Breast epithelium (tissue), 4 donors: ENCODE results near the gene CASKIN1. TPM values are rescaled to one million over a fixed set of nuclear protein-coding genes. Genes with fewer than 3 reads are reported as not detected.

ENCODE experiments used
- DNase-seq, 2 donors: peaks; one replicate each; pipeline ENCODE4 v3.0.0-alpha.2; 2019; ENCODE audit warnings: low spot score in 2 of 2
- H3K27ac ChIP-seq, 2 donors: fragments of 200-600 bp; sonication (generic) in 1 of 2; one replicate each; pipeline ENCODE4 v1.5.1; 2016 to 2019; ENCODE audit warnings: mild to moderate bottlenecking in 1 of 2
- H3K27me3 ChIP-seq, 2 donors: fragments of 200-600 bp; sonication (generic) in 1 of 2; one replicate each; pipeline versions ENCODE4 v1.5.1 to v1.6.0; 2017 to 2019; ENCODE audit warnings: control low read depth in 1 of 2, mild to moderate bottlenecking in 1 of 2
- H3K36me3 ChIP-seq: fragments of 200-600 bp; one replicate; pipeline ENCODE4 v1.5.1; 2019
- H3K4me1 ChIP-seq, 2 donors: fragments of 200-600 bp; sonication (generic); one replicate each; pipeline ENCODE4 v1.5.1; 2016 to 2019; ENCODE audit warnings: control low read depth in 1 of 2
- H3K4me3 ChIP-seq, 3 donors: fragments of 200-600 bp; sonication (generic); 1 replicate in 2 of 3; 2 replicates in 1 of 3; pipeline ENCODE4 v1.5.1; 2016 to 2019; ENCODE audit warnings: mild to moderate bottlenecking in 3 of 3, moderate library complexity in 2 of 3
- H3K9me3 ChIP-seq, 2 donors: fragments of 200-600 bp; sonication (generic) in 1 of 2; one replicate each; pipeline ENCODE4 v1.5.1; 2016 to 2019; ENCODE audit warnings: control low read depth in 1 of 2
- POLR2A ChIP-seq: fragments of 450-650 bp; IDR thresholded peaks from one replicate; pipeline ENCODE4 v1.6.1; 2016; ENCODE audit warnings: antibody characterized with exemption, mild to moderate bottlenecking, moderate library complexity
- POLR2AphosphoS5 ChIP-seq, 3 donors: sonication (generic); formaldehyde crosslinking; IDR thresholded peaks; one replicate each; pipeline ENCODE4 v1.6.1; 2017; ENCODE audit warnings: antibody characterized with exemption in 3 of 3
- intact Hi-C: fragments of 100-400 bp; cut with DNase I; formaldehyde crosslinking; loops from one replicate; pipeline ENCODE4 v1.15.1; 2023; ENCODE audit warnings: low total_unique reads
- total RNA-seq, 3 donors: library from RNA; depleted of rRNA; stranded (reverse); fragments of >200 nt; gene quantifications; one replicate each; pipeline ENCODE4 v1.1.0, GENCODE V29; 2016
- TF ChIP-seq, protein P1 (sequence below), 3 donors: fragments of 450-650 bp; IDR thresholded peaks; one replicate each; pipeline ENCODE4 v1.5.1; 2016 to 2017; ENCODE audit warnings: antibody characterized with exemption in 3 of 3, mild to moderate bottlenecking in 3 of 3, moderate library complexity in 3 of 3

The CASKIN1 gene
- total RNA-seq, 3 donors from 2014 or later = 0.33 to 0.44 TPM; not detected in 1

DNA sequence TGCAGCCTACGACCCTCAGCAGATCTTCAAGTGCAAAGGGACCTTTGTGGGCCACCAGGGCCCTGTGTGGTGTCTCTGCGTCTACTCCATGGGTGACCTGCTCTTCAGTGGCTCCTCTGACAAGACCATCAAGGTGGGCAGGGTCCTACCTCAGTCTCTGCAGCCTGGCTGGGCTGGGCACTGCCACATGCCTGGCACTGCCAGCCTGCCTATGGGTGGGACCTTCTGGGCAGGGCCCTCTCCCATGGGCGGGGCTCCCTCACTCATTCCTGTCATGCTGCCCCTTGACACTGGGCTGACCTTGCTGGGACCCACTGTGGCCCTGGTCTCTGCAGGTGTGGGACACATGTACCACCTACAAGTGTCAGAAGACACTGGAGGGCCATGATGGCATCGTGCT, 22.5 kb downstream of the CASKIN1 start:
- H3K36me3 ChIP-seq = peaks cover 4% of the 10 kb centered on the region
- no peak for DNase-seq
- TF ChIP-seq, protein P1, sequence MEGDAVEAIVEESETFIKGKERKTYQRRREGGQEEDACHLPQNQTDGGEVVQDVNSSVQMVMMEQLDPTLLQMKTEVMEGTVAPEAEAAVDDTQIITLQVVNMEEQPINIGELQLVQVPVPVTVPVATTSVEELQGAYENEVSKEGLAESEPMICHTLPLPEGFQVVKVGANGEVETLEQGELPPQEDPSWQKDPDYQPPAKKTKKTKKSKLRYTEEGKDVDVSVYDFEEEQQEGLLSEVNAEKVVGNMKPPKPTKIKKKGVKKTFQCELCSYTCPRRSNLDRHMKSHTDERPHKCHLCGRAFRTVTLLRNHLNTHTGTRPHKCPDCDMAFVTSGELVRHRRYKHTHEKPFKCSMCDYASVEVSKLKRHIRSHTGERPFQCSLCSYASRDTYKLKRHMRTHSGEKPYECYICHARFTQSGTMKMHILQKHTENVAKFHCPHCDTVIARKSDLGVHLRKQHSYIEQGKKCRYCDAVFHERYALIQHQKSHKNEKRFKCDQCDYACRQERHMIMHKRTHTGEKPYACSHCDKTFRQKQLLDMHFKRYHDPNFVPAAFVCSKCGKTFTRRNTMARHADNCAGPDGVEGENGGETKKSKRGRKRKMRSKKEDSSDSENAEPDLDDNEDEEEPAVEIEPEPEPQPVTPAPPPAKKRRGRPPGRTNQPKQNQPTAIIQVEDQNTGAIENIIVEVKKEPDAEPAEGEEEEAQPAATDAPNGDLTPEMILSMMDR (IDR thresholded peaks at IDR 0.05) = no peak
- TF ChIP-seq POLR2AphosphoS5 (IDR thresholded peaks at IDR 0.05) (no peak), POLR2A (no peak)

DNA sequence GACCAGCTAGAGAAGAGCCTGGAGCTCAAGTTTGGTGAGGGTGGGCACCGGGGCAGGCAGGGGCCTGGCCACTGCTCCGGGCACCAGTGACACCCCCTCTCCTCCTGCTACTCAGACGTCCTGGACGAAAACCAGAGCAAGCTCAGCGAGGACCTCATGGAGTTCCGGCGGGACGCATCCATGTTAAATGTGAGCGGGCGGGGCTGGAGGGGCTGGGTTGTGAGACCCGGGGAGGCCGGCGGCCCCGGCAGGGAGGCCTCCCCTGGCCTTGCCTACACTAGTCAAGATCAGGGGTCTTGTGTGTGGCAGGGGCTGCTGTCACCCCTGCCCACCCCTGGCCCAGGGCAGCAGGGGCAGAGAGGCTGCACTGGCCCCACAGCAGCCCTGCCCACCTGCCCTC, 23.0 kb downstream of the CASKIN1 start:
- TF ChIP-seq POLR2A = no peak
- TF ChIP-seq, protein P1 (IDR thresholded peaks at IDR 0.05) = no peak
- no peak for TF ChIP-seq POLR2AphosphoS5 (IDR thresholded peaks at IDR 0.05)
- intact Hi-C loops = no loop called here
- Histone ChIP-seq H3K36me3 (peaks cover 4% of the 10 kb centered on the region), H3K4me1 (peaks cover 0 to 6% of the 10 kb centered on the region in 2 donors), H3K27ac (no peak overlapping the region), H3K4me3 (no peak overlapping the region), H3K27me3 (no peaks in the 10 kb centered on the region), H3K9me3 (no peaks in the 10 kb centered on the region)
- DNase-seq = no peak

More for the DNA sequence above, 22.5 kb downstream of the CASKIN1 start:
- no peaks in the 10 kb centered on the region for H3K27me3 ChIP-seq
- H3K27ac ChIP-seq = no peak overlapping the region
- H3K4me3 ChIP-seq = no peak overlapping the region
- H3K9me3 ChIP-seq = no peaks in the 10 kb centered on the region
- intact Hi-C loops = no loop called here
- peaks cover 0 to 6% of the 10 kb centered on the region in 2 donors for H3K4me1 ChIP-seq

DNA sequence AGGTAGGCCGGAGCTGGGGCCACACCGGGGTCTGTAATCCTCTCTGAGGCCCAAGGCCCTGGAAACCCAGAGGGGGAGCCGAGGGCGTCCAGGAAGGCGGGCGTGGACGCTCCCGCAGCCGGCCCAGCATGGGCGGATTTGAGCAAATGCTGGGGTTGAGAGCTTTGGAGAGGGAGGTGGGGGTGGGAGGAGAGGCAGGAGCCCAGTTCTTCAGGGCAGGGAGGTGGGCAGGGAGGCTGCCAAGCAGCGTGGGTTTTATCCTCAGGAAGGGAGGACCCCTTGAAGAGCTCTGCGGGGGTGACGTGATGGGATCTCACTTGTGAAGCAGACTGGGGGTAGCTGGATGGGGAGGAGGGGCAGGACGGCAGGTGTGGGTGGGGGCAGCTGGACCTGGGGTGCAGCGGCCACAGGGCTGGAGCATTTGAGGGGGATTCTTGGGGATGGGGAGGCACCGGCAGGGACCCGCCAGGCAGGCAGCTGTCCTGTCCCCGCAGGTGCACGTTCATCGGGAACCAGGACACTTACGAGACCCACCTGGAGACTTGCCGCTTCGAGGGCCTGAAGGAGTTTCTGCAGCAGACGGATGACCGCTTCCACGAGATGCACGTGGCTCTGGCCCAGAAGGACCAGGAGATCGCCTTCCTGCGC, 23.6 kb downstream of the CASKIN1 start:
- no peak for DNase-seq
- no peaks in the 10 kb centered on the region for H3K27me3 ChIP-seq
- no peak overlapping the region for H3K4me3 ChIP-seq
- peaks cover 4% of the 10 kb centered on the region for H3K36me3 ChIP-seq
- no peak overlapping the region for H3K27ac ChIP-seq
- intact Hi-C loops = no loop called here
- H3K4me1 ChIP-seq = peaks cover 0 to 6% of the 10 kb centered on the region in 2 donors
- H3K9me3 ChIP-seq = no peaks in the 10 kb centered on the region
- TF ChIP-seq POLR2A (no peak), POLR2AphosphoS5 (IDR thresholded peaks at IDR 0.05) (no peak)
- TF ChIP-seq, protein P1 (IDR thresholded peaks at IDR 0.05) = no peak

DNA sequence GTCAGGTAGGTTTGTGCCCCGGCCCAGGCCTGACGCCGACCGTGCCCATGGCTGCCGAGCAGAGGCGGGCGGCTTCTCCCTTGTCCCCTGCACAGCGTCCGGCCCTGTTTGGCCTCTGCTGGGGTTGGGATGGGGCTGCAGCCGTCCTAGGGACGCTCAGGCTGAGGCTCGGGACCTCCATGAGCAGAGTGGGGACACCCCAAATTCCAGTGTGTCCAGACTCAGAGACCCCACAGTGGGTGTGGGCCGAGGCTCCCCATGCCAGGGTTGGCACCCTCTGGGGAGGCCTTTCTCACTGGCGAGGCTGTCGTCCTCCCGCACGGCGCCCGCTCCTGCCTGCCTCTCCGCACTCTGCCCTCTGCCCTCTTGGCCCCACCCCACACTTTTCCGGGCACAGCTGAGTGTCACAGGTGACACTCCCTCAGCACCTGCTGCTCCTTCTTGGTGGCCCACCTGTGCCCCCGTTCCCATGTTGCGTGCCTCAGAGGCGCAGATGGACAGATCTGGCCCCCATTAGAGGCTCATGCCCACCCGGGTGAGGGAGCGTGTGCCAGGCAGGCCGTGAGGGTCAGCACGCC, 24.7 kb downstream of the CASKIN1 start:
- peaks cover 0 to 6% of the 10 kb centered on the region in 2 donors for H3K4me1 ChIP-seq
- H3K27ac ChIP-seq = no peak overlapping the region
- peak overlapping the region in 1 of 3 donors; percentile 63 for H3K4me3 ChIP-seq
- no peak for DNase-seq
- peaks cover 4% of the 10 kb centered on the region for H3K36me3 ChIP-seq
- intact Hi-C loops = no loop called here
- H3K9me3 ChIP-seq = no peaks in the 10 kb centered on the region
- no peak for TF ChIP-seq POLR2AphosphoS5 (IDR thresholded peaks at IDR 0.05)
- no peak for TF ChIP-seq POLR2A
- TF ChIP-seq, protein P1 (IDR thresholded peaks at IDR 0.05) = no peak
- no peaks in the 10 kb centered on the region for H3K27me3 ChIP-seq
